Vagina (tissue), 2 donors: ENCODE results near the gene CALR.
A peak's percentile ranks its signal among the peaks of the same experiment; 100 is the strongest.

ENCODE experiments used
- POLR2A ChIP-seq, 2 donors: fragments of 450-650 bp; IDR thresholded peaks; one replicate each; pipeline ENCODE4 v1.6.1; 2017; ENCODE audit warnings: antibody characterized with exemption in 2 of 2, mild to moderate bottlenecking in 2 of 2, moderate library complexity in 2 of 2
- TF ChIP-seq, protein P1 (sequence below), 3 experiments: fragments of 450-650 bp in 2 of 3; fragments of 200-600 bp in 1 of 3; sonication (generic) in 1 of 3; IDR thresholded peaks; one replicate each; pipeline ENCODE4 v1.5.1; 2017 to 2019; ENCODE audit warnings: antibody characterized with exemption in 3 of 3, mild to moderate bottlenecking in 2 of 3, moderate library complexity in 2 of 3

DNA sequence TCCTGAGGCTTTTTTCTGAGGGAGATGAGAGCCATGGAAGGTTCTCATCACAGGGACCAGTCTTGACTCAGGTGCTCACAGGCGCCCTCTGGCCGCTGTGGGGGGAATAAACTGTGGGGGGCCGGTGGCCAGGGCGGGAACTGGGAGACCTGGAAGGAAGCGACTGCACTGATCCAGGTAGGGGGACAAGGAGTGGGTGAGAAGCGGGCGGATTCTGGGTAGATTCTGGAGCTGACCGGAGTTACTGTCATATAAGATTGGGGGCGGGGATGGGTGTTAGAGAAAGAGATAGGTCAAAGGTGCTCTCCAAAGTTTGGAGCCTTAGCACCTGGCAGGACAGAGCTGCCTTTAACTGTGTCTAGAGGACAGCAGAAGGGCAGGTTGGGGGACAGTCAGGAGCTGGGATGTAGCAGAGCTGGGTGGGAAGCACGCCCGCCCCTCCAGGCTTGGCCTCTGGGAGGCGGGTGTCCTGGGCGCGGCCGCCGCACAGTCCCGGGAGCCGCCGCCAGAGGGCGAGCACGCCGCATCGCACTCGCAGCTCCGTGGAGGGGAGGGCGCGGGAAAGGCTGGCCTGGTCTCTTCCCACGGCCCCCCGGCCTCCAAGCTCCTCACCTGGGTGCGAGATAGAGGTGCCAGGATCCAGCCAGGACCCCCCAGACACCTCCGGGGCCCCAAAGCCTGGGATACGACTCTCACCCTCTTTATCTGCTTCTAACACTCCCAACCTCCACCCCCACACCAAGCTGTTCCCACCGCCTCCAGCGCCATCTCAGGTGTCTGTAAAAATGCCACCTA, 26.8 kb downstream of the CALR start:
- TF ChIP-seq, protein P1, sequence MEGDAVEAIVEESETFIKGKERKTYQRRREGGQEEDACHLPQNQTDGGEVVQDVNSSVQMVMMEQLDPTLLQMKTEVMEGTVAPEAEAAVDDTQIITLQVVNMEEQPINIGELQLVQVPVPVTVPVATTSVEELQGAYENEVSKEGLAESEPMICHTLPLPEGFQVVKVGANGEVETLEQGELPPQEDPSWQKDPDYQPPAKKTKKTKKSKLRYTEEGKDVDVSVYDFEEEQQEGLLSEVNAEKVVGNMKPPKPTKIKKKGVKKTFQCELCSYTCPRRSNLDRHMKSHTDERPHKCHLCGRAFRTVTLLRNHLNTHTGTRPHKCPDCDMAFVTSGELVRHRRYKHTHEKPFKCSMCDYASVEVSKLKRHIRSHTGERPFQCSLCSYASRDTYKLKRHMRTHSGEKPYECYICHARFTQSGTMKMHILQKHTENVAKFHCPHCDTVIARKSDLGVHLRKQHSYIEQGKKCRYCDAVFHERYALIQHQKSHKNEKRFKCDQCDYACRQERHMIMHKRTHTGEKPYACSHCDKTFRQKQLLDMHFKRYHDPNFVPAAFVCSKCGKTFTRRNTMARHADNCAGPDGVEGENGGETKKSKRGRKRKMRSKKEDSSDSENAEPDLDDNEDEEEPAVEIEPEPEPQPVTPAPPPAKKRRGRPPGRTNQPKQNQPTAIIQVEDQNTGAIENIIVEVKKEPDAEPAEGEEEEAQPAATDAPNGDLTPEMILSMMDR (IDR thresholded peaks at IDR 0.05), result peak; percentile 60 to 93 (median 88)
- no peak for TF ChIP-seq POLR2A (IDR thresholded peaks at IDR 0.05)
